ENCODE results near the gene RASD1.
"Not testable (repeated sequence)": the region's sequence is repeated elsewhere in the genome, so short reads cannot be mapped to it uniquely, and the experiment has no call there.

The RASD1 gene

GRCh38 chr17:17456251-17456650, 39.9 kb downstream of the RASD1 start:
- DNase-seq (ENCODE audit: low read depth, low spot score) = no peak
- POLR2A ChIA-PET = no interaction called here
- TF ChIP-seq CTCF (IDR thresholded peaks at IDR 0.05; ENCODE audit: insufficient read depth, low read length, missing control alignments) = no peak
- H3K4me3 ChIP-seq (ENCODE audit: low read depth, low read length) = no peak overlapping the region
- CTCF ChIA-PET = interaction anchor here (1.0 to 3.6 kb wide), 3 partner anchors 10 to 41 kb away, joined by 3 to 8 read pairs (median 4); no protein-coding TSS in a partner anchor

GRCh38 chr17:17455173-17455572, 41.0 kb downstream of the RASD1 start:
- H3K4me3 ChIP-seq (ENCODE audit: low read depth, low read length) = no peak overlapping the region
- DNase-seq (ENCODE audit: low read depth, low spot score) = no peak
- TF ChIP-seq CTCF (IDR thresholded peaks at IDR 0.05; ENCODE audit: insufficient read depth, low read length, missing control alignments) = no peak
- ChIA-PET CTCF (interaction anchor here (1.0 to 3.6 kb wide), 3 partner anchors 9 to 42 kb away, joined by 3 to 8 read pairs (median 4); no protein-coding TSS in a partner anchor), POLR2A (no interaction called here)

- POLR2A ChIA-PET; H3K4me3 ChIP-seq (ENCODE audit: low read depth, low read length); CTCF ChIA-PET; DNase-seq (ENCODE audit: low read depth, low spot score): not testable (repeated sequence)
These were observed 41.5 kb downstream of the RASD1 start for GRCh38 chr17:17454700-17455099.

GRCh38 chr17:17454276-17454675, 41.9 kb downstream of the RASD1 start:
- TF ChIP-seq CTCF (IDR thresholded peaks at IDR 0.05; ENCODE audit: insufficient read depth, low read length, missing control alignments) = no peak
- ChIA-PET POLR2A (no interaction called here), CTCF (no interaction called here)
- no peak overlapping the region for H3K4me3 ChIP-seq (ENCODE audit: low read depth, low read length)
- DNase-seq (ENCODE audit: low read depth, low spot score) = no peak

GRCh38 chr17:17453088-17453487, 43.1 kb downstream of the RASD1 start:
- CTCF ChIA-PET = no interaction called here
- no peak for DNase-seq (ENCODE audit: low read depth, low spot score)
- POLR2A ChIA-PET = no interaction called here
- H3K4me3 ChIP-seq (ENCODE audit: low read depth, low read length) = no peak overlapping the region
- TF ChIP-seq CTCF (IDR thresholded peaks at IDR 0.05; ENCODE audit: insufficient read depth, low read length, missing control alignments) = no peak

- ChIA-PET POLR2A (no interaction called here), CTCF (interaction anchor here (0.9 to 1.9 kb wide), 5 partner anchors 8 to 120 kb away, joined by 3 to 8 read pairs (median 5); partner anchors contain the start of gene RASD1)
- H3K4me3 ChIP-seq (ENCODE audit: low read depth, low read length) = no peak overlapping the region
- no peak for TF ChIP-seq CTCF (IDR thresholded peaks at IDR 0.05; ENCODE audit: insufficient read depth, low read length, missing control alignments)
- DNase-seq (ENCODE audit: low read depth, low spot score) = no peak
These were observed 47.5 kb downstream of the RASD1 start for GRCh38 chr17:17448723-17449122.

GRCh38 chr17:17448076-17448475, 48.1 kb downstream of the RASD1 start:
- no peak overlapping the region for H3K4me3 ChIP-seq (ENCODE audit: low read depth, low read length)
- DNase-seq (ENCODE audit: low read depth, low spot score) = no peak
- no peak for TF ChIP-seq CTCF (IDR thresholded peaks at IDR 0.05; ENCODE audit: insufficient read depth, low read length, missing control alignments)
- CTCF ChIA-PET = interaction anchor here (0.9 to 1.9 kb wide), 5 partner anchors 8 to 120 kb away, joined by 3 to 8 read pairs (median 5); partner anchors contain the start of gene RASD1
- POLR2A ChIA-PET = no interaction called here
